WTC11 (cell line): Measurements from ENCODE around the gene CDKL2.

Experiments
- CBFB ChIP-seq: sonication (generic); formaldehyde crosslinking; IDR thresholded peaks from 2 replicates; pipeline ENCODE4 v1.8.1; 2022; ENCODE audit warnings: mild to moderate bottlenecking, low read depth, missing genetic modification reagents
- SP1 ChIP-seq: sonication (generic); formaldehyde crosslinking; conservative IDR thresholded peaks from 2 replicates; pipeline ENCODE4 v1.8.1; 2022; ENCODE audit warnings: missing genetic modification reagents
- TCF7 ChIP-seq: sonication (generic); formaldehyde crosslinking; IDR thresholded peaks from 2 replicates; pipeline ENCODE4 v1.8.0; 2022; ENCODE audit warnings: mild to moderate bottlenecking, low read depth, missing genetic modification reagents, moderate library complexity
- TF ChIP-seq, protein P1 (sequence below): fragments of 200-600 bp; IDR thresholded peaks from 2 replicates; pipeline ENCODE4 v1.8.0; 2022; ENCODE audit warnings: antibody characterized with exemption
- TF ChIP-seq, protein P2 (sequence below): sonication (generic); formaldehyde crosslinking; IDR thresholded peaks from 2 replicates; pipeline ENCODE4 v1.8.0; 2022; ENCODE audit warnings: mild to moderate bottlenecking, missing genetic modification reagents

DNA sequence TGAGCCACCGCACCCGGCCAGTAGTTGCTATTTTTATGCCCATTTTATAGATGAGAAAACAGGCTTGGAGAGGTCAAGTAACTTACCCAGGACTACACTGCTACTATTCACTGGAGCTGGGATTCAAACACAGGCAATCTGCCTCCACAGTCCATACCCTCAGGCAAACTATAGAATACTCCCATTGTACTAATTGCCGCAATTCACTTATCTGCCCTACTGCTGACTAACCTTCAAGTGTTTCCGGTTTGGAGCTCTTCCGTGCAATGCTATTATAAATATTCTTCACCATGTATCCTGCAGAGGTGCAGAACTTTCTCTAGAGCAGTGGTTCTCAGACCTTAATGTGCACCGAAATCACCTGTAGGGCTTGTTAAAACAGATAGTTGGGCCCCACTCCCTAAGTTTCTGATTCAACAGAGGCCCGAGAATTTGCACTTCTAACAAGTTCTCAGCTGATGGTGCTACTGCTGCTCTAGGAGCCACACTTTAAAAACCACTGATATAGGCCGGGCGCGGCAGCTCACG is 44.7 kb upstream of the CDKL2 start:
- TF ChIP-seq TCF7 (CRISPR knock-in tag) (no peak), SP1 (CRISPR knock-in tag) (no peak), CBFB (CRISPR knock-in tag) (no peak)
- TF ChIP-seq, protein P1, sequence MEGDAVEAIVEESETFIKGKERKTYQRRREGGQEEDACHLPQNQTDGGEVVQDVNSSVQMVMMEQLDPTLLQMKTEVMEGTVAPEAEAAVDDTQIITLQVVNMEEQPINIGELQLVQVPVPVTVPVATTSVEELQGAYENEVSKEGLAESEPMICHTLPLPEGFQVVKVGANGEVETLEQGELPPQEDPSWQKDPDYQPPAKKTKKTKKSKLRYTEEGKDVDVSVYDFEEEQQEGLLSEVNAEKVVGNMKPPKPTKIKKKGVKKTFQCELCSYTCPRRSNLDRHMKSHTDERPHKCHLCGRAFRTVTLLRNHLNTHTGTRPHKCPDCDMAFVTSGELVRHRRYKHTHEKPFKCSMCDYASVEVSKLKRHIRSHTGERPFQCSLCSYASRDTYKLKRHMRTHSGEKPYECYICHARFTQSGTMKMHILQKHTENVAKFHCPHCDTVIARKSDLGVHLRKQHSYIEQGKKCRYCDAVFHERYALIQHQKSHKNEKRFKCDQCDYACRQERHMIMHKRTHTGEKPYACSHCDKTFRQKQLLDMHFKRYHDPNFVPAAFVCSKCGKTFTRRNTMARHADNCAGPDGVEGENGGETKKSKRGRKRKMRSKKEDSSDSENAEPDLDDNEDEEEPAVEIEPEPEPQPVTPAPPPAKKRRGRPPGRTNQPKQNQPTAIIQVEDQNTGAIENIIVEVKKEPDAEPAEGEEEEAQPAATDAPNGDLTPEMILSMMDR: no peak
- TF ChIP-seq, protein P2, sequence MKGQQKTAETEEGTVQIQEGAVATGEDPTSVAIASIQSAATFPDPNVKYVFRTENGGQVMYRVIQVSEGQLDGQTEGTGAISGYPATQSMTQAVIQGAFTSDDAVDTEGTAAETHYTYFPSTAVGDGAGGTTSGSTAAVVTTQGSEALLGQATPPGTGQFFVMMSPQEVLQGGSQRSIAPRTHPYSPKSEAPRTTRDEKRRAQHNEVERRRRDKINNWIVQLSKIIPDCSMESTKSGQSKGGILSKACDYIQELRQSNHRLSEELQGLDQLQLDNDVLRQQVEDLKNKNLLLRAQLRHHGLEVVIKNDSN (CRISPR knock-in tag): no peak
